WERI-Rb-1 (cell line): ENCODE results near the gene ZNF484.
"Not testable (repeated sequence)": the region's sequence is repeated elsewhere in the genome, so short reads cannot be mapped to it uniquely, and the experiment has no call there.

Source experiments
- DNase-seq: peaks from one replicate; pipeline ENCODE4 v3.0.0-alpha.2; 2020
- H3K27ac ChIP-seq: fragments of 250-450 bp; sonication (Bioruptor Pico); 2 replicates; pipeline ENCODE4 v1.5.1; 2020; ENCODE audit warnings: mild to moderate bottlenecking, moderate library complexity
- H3K27me3 ChIP-seq: fragments of 250-450 bp; sonication (Bioruptor Pico); 2 replicates; pipeline ENCODE4 v1.5.1; 2021; ENCODE audit warnings: mild to moderate bottlenecking, low read depth, moderate library complexity; ENCODE audit not compliant: insufficient read depth, severe bottlenecking
- H3K36me3 ChIP-seq: fragments of 250-450 bp; sonication (Bioruptor Pico); 2 replicates; pipeline ENCODE4 v1.5.1; 2020; ENCODE audit warnings: mild to moderate bottlenecking, moderate library complexity
- H3K4me3 ChIP-seq: 2 replicates; pipeline ENCODE4 v1.5.1; 2011; ENCODE audit warnings: low read depth, mild to moderate bottlenecking, control low read depth, low read length
- H3K9me3 ChIP-seq: fragments of 250-450 bp; sonication (Bioruptor Pico); 2 replicates; pipeline ENCODE4 v1.5.1; 2021; ENCODE audit warnings: mild to moderate bottlenecking, moderate library complexity; ENCODE audit not compliant: severe bottlenecking
- TF ChIP-seq, protein P1 (sequence below): IDR thresholded peaks from 2 replicates; pipeline ENCODE4 v1.5.1; 2011; ENCODE audit warnings: low read depth, mild to moderate bottlenecking, control low read depth, inconsistent platforms, low read length

ZNF484 gene

DNA sequence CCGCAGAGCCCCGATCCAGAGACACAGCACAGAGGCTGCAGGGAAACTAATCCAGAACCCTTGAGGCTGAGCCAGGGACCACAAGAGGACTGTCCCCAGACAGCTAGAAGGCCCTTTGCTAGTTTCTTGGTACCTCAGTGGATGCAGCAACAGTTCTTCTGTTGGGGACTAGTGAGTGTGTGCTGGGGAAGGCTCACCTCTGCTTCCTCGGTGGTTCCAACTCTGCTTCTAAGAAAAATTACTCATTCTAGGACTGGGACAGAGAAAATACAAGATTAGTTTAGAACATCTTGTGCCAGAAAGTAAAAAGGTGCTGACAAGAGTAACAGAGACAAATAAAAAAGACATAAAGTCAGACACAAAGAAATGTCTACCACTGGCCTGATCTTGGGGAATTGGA, 19.5 kb upstream of the ZNF484 start:
- no peaks in the 10 kb centered on the region for H3K27me3 ChIP-seq
- H3K36me3 ChIP-seq = no peaks in the 10 kb centered on the region
- TF ChIP-seq, protein P1, sequence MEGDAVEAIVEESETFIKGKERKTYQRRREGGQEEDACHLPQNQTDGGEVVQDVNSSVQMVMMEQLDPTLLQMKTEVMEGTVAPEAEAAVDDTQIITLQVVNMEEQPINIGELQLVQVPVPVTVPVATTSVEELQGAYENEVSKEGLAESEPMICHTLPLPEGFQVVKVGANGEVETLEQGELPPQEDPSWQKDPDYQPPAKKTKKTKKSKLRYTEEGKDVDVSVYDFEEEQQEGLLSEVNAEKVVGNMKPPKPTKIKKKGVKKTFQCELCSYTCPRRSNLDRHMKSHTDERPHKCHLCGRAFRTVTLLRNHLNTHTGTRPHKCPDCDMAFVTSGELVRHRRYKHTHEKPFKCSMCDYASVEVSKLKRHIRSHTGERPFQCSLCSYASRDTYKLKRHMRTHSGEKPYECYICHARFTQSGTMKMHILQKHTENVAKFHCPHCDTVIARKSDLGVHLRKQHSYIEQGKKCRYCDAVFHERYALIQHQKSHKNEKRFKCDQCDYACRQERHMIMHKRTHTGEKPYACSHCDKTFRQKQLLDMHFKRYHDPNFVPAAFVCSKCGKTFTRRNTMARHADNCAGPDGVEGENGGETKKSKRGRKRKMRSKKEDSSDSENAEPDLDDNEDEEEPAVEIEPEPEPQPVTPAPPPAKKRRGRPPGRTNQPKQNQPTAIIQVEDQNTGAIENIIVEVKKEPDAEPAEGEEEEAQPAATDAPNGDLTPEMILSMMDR = no peak
- no peak overlapping the region for H3K27ac ChIP-seq
- H3K4me3 ChIP-seq = no peak overlapping the region
- no peaks in the 10 kb centered on the region for H3K9me3 ChIP-seq
- no peak for DNase-seq

DNA sequence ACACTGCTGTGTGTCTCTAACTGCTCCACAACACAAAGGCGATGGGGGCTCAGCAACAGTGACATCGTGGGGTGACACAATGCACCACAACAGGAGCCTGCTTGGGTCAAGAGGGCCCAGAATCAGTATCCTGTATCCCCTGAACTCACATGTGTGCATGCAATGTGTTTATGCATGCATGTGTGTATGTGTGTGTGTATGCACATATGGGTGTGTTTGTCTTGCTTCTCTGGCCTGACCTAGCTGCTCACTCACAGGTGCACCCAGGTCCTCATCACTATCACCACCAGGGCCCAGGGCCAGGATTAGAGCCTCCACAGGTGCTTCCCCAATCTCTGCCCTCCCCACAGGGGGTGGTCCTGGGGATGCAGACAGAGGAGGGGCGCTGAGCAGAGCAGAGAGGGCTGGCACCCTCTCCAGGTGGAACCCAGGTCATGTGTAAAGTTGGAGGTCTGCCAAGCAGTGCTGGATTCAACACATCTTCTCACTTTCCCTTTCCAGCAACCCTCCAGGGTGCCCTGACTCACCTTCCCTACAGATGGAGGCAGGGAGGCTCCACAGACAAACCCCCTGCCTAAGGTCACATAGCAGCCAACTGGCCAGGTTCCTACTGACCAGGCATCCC, 18.1 kb upstream of the ZNF484 start:
- Histone ChIP-seq H3K9me3 (no peaks in the 10 kb centered on the region), H3K27ac (no peak overlapping the region), H3K4me3 (no peak overlapping the region), H3K27me3 (no peaks in the 10 kb centered on the region), H3K36me3 (no peaks in the 10 kb centered on the region)
- no peak for DNase-seq
- TF ChIP-seq, protein P1 = no peak

DNA sequence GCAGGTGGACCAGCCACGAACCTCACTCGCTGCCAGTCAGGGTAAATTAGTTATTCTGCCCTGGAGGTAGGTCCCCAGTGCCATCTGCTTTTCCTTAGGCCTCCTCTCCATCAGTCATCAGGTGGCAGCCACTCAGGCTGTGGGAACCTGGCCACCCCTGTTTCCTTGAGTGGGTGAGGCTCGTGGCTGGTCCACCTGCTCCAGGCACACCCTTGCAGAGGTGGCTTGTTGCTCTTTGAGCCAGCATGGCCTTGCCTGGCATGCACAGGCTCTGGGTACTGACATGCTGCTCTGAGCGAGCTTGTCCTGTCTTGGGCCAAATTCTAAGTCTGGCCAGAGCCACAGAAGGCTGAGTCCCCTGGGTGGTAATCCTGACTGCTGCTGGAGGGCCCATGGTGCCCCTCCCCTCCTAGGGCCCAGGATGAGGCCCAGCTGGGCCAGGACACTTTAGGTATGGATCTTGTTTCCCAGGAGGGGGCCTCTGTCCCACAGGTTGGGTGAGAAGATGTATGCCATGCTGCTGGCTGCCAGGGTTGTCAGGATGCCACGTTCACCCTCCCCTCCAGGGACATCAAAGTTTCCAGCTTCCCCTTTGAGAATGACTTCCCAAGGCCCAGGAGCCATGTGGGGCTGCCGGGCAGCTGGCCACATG, 17.0 kb upstream of the ZNF484 start:
- H3K27ac ChIP-seq = no peak overlapping the region
- no peaks in the 10 kb centered on the region for H3K27me3 ChIP-seq
- H3K4me3 ChIP-seq = no peak overlapping the region
- TF ChIP-seq, protein P1 = no peak
- no peaks in the 10 kb centered on the region for H3K9me3 ChIP-seq
- no peak for DNase-seq
- no peaks in the 10 kb centered on the region for H3K36me3 ChIP-seq

DNA sequence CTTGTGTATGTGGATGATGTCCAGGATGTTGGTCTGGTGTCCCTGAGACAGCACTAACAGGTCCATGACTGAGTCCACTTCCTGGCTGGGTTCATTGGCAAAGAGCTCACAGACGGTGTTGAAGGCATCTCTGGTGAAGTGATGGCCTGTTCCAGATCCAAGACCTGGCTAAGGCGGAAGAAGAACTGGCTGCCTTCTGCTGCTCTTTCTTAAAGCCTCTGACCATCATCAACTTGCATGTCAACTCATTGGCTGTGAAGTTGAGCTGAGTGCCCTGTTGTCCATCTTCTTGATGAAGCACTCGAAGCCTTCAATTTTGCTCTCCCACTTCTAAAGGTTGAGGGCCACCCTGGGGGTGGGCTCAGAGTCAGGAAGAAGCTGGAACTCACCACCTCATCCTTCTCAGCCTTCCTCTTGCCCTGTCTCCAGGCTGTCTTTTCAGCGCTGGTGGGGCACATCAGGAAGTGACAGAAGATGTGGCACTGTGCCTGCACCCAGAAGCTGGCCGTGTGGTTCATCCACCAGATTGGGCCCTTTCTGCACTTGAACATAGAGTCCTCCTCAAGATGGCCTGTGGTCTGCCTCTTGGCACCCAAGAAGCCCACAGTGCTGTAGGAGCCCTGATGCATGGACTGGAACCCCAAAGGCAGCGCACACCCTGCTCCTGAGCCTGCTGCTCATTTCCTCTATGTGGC, 16.2 kb upstream of the ZNF484 start:
- not testable (repeated sequence) for H3K9me3 ChIP-seq, H3K4me3 ChIP-seq, DNase-seq, H3K36me3 ChIP-seq, H3K27me3 ChIP-seq, H3K27ac ChIP-seq

DNA sequence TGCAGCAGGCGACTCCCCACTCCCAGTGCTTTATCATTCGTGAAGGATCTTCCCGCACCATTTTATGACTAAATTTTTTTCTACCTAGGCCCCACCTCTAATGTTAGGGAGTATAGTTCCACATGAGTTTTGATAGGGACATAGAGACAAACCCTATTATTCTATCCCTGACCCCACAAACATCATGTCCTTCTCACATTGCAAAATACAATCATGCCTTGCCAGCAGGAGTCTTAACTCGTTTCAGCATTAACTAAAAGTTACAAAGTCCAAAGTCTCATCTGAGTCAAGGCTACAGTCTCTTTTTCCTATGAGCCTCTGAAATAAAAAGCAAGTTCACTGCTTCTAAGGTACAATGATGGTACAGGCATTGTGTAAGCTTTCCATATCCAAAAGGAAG, 14.4 kb upstream of the ZNF484 start:
- H3K4me3 ChIP-seq, H3K27ac ChIP-seq, H3K9me3 ChIP-seq, H3K36me3 ChIP-seq, DNase-seq, H3K27me3 ChIP-seq: not testable (repeated sequence)

DNA sequence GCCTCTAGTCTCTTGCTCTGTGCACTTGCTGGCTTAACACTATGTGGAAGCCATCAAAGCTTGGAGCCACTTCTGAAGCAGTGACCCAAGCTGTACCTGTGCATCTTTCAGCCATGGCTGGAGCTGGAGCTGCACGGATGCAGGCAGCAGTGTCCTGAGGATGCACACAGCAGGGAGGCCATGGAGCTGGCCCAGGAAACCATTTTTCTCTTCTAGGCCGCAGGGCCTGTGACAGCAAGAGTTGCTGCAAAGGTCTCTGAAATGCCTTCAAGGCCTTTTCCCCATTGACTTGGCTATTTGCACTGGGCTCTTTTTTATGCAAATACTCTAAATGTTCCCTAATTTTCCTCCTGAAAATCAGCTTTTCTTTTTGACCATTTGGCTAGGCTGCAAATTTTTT, 12.9 kb upstream of the ZNF484 start:
- DNase-seq = no peak
- Histone ChIP-seq H3K27ac (no peak overlapping the region), H3K27me3 (no peaks in the 10 kb centered on the region), H3K4me3 (no peak overlapping the region), H3K36me3 (no peaks in the 10 kb centered on the region), H3K9me3 (no peaks in the 10 kb centered on the region)
- TF ChIP-seq, protein P1 = no peak
